Stimulated activated CD8-positive, alpha-beta memory T cell treated with anti-CD3 and anti-CD28 coated beads, Interleukin-15, amount 100 ng/mL, for 24 hours (primary cell): ENCODE results near the gene HPGDS.
"Not testable (repeated sequence)": the region's sequence is repeated elsewhere in the genome, so short reads cannot be mapped to it uniquely, and the experiment has no call there.

Experiments
- DNase-seq: peaks from one replicate; pipeline ENCODE4 v3.0.0-alpha.2; 2020; ENCODE audit warnings: low read depth

Gene HPGDS

GRCh38 chr4:94325835-94326234 is 16.8 kb downstream of the HPGDS start:
- DNase-seq: no peak

GRCh38 chr4:94319927-94320326 is 22.7 kb downstream of the HPGDS start:
- DNase-seq: not testable (repeated sequence)

- DNase-seq: no peak
Observed at GRCh38 chr4:94307231-94307871, 35.3 kb downstream of the HPGDS start.

- DNase-seq: no peak
Observed at GRCh38 chr4:94306713-94307112, 35.9 kb downstream of the HPGDS start.

- no peak for DNase-seq
Observed at GRCh38 chr4:94305466-94306225, 37.0 kb downstream of the HPGDS start.

- DNase-seq: no peak
Observed at GRCh38 chr4:94304365-94304971, 38.2 kb downstream of the HPGDS start.

GRCh38 chr4:94302191-94302590 is 40.4 kb downstream of the HPGDS start:
- DNase-seq: no peak

GRCh38 chr4:94298725-94299252 is 43.8 kb downstream of the HPGDS start:
- no peak for DNase-seq

- not testable (repeated sequence) for DNase-seq
Observed at GRCh38 chr4:94295473-94295872, 47.2 kb downstream of the HPGDS start.

- not testable (repeated sequence) for DNase-seq
Observed at GRCh38 chr4:94293981-94294380, 48.7 kb downstream of the HPGDS start.

GRCh38 chr4:94290245-94290644 is 52.4 kb downstream of the HPGDS start:
- DNase-seq: no peak

GRCh38 chr4:94285666-94286065 is 57.0 kb downstream of the HPGDS start:
- DNase-seq: no peak

GRCh38 chr4:94284889-94285288 is 57.7 kb downstream of the HPGDS start:
- no peak for DNase-seq

- no peak for DNase-seq
Observed at GRCh38 chr4:94278781-94279180, 63.9 kb downstream of the HPGDS start.

- DNase-seq: no peak
Observed at GRCh38 chr4:94277534-94277933, 65.1 kb downstream of the HPGDS start.

GRCh38 chr4:94276204-94276603 is 66.4 kb downstream of the HPGDS start:
- DNase-seq: no peak

- DNase-seq: no peak
Observed at GRCh38 chr4:94274912-94275311, 67.7 kb downstream of the HPGDS start.

- no peak for DNase-seq
Observed at GRCh38 chr4:94271248-94271647, 71.4 kb downstream of the HPGDS start.

GRCh38 chr4:94267037-94267436 is 75.6 kb downstream of the HPGDS start:
- no peak for DNase-seq

- DNase-seq: no peak
Observed at GRCh38 chr4:94262163-94263016, 80.2 kb downstream of the HPGDS start.

- no peak for DNase-seq
Observed at GRCh38 chr4:94256828-94257227, 85.8 kb downstream of the HPGDS start.

- DNase-seq: no peak
Observed at GRCh38 chr4:94256144-94256783, 86.4 kb downstream of the HPGDS start.
